ENCODE data around the gene FANCD2. TPM values are rescaled to one million over a fixed set of nuclear protein-coding genes. Genes with fewer than 3 reads are reported as not detected.

FANCD2 gene
- polyA plus RNA-seq, 3 donors, result 1.3 to 11.6 (median 2.4) TPM

- intact Hi-C loops (cut with micrococcal nuclease), result no loop called here
- peaks cover 0 to 8% of the 10 kb centered on the region in 2 donors for H3K36me3 ChIP-seq (replicated peaks in 1 of 2; ENCODE audit: control insufficient read depth in 1 of 2, insufficient read depth in 2 of 2, low read length in 2 of 2)
- peak overlapping the region; percentile 3 to 75 for H3K27ac ChIP-seq (ENCODE audit: low read depth in 1 of 2, low read length in 2 of 2)
- no peak for TF ChIP-seq CTCF (IDR thresholded peaks at IDR 0.05)
- no peaks in the 10 kb centered on the region for H4K20me1 ChIP-seq (ENCODE audit: insufficient read depth, low read length)
- peaks cover 15% of the 10 kb centered on the region for H3K4me1 Mint-ChIP-seq
- no peaks in the 10 kb centered on the region for H3K27me3 ChIP-seq (ENCODE audit: control insufficient read depth in 2 of 2, insufficient read depth in 2 of 2, low read length in 2 of 2)
- H3K9ac ChIP-seq (ENCODE audit: insufficient read depth, low read length, poor library complexity, severe bottlenecking), result peak overlapping the region; percentile 18
- H3K4me1 ChIP-seq (ENCODE audit: control insufficient read depth in 1 of 2, insufficient read depth in 2 of 2, low read length in 2 of 2), result peaks cover 10 to 13% of the 10 kb centered on the region in 2 donors
- H3K27ac Mint-ChIP-seq, result peak overlapping the region; percentile 64 to 91 (median 77)
- peak overlapping the region; percentile 53 to 74 for H3K4me3 Mint-ChIP-seq
- DNase-seq, result peak in 1 of 3 donors; percentile 9
- H3K9me3 Mint-ChIP-seq, result peaks cover 0 to 3% (median 0%) of the 10 kb centered on the region in 7 donors
- peaks cover 58% of the 10 kb centered on the region for H3K79me2 ChIP-seq (ENCODE audit: insufficient read depth, low read length)
- no peaks in the 10 kb centered on the region for H3K9me3 ChIP-seq (replicated peaks in 1 of 2; ENCODE audit: control insufficient read depth in 1 of 2, insufficient read depth in 1 of 2, low read length in 2 of 2)
- H3K4me2 ChIP-seq (replicated peaks; ENCODE audit: extremely low read depth, low read length, poor library complexity, severe bottlenecking), result peak overlapping the region; percentile 57
- 39% methylated on average over 4 of the region's 10 CpGs for WGBS (ENCODE audit: insufficient coverage)
- no peak overlapping the region for H2AFZ ChIP-seq (ENCODE audit: insufficient read depth, low read depth, low read length, poor library complexity, severe bottlenecking)
- H3K4me3 ChIP-seq (replicated peaks in 1 of 3; ENCODE audit: low read depth in 2 of 3, low read length in 3 of 3), result peak overlapping the region; percentile 7 to 44 (median 25)
- no peaks in the 10 kb centered on the region for H3K27me3 Mint-ChIP-seq (ENCODE audit: low read depth in 3 of 3)
- peaks cover 10 to 28% of the 10 kb centered on the region in 2 donors for H3K36me3 Mint-ChIP-seq
These were observed 32.0 kb upstream of the FANCD2 start for GRCh38 chr3:9994086-9994844.

- no peak overlapping the region for H3K4me2 ChIP-seq (replicated peaks; ENCODE audit: extremely low read depth, low read length, poor library complexity, severe bottlenecking)
- no peaks in the 10 kb centered on the region for H3K27me3 Mint-ChIP-seq (ENCODE audit: low read depth in 3 of 3)
- H3K4me3 Mint-ChIP-seq, result no peak overlapping the region
- no peak overlapping the region for H3K9ac ChIP-seq (ENCODE audit: insufficient read depth, low read length, poor library complexity, severe bottlenecking)
- peak overlapping the region in 1 of 7 donors; percentile 7 for H3K27ac Mint-ChIP-seq
- H3K27ac ChIP-seq (ENCODE audit: low read depth in 1 of 2, low read length in 2 of 2), result no peak overlapping the region
- H3K4me1 Mint-ChIP-seq, result peaks cover 3% of the 10 kb centered on the region
- H3K9me3 ChIP-seq (replicated peaks in 1 of 2; ENCODE audit: control insufficient read depth in 1 of 2, insufficient read depth in 1 of 2, low read length in 2 of 2), result no peaks in the 10 kb centered on the region
- H3K4me1 ChIP-seq (ENCODE audit: control insufficient read depth in 1 of 2, insufficient read depth in 2 of 2, low read length in 2 of 2), result no peaks in the 10 kb centered on the region
- peaks cover 16% of the 10 kb centered on the region for H3K79me2 ChIP-seq (ENCODE audit: insufficient read depth, low read length)
- H3K36me3 ChIP-seq (replicated peaks in 1 of 2; ENCODE audit: control insufficient read depth in 1 of 2, insufficient read depth in 2 of 2, low read length in 2 of 2), result peaks cover 4 to 36% of the 10 kb centered on the region in 2 donors
- intact Hi-C loops (cut with micrococcal nuclease), result no loop called here
- H3K4me3 ChIP-seq (replicated peaks in 1 of 3; ENCODE audit: low read depth in 2 of 3, low read length in 3 of 3), result no peak overlapping the region
- no peak for TF ChIP-seq CTCF (IDR thresholded peaks at IDR 0.05)
- H3K9me3 Mint-ChIP-seq, result peaks cover 0 to 3% (median 0%) of the 10 kb centered on the region in 7 donors
- no peak for DNase-seq
- peaks cover 25 to 39% of the 10 kb centered on the region in 2 donors for H3K36me3 Mint-ChIP-seq
- H2AFZ ChIP-seq (ENCODE audit: insufficient read depth, low read depth, low read length, poor library complexity, severe bottlenecking), result no peak overlapping the region
- no peaks in the 10 kb centered on the region for H4K20me1 ChIP-seq (ENCODE audit: insufficient read depth, low read length)
- H3K27me3 ChIP-seq (ENCODE audit: control insufficient read depth in 2 of 2, insufficient read depth in 2 of 2, low read length in 2 of 2), result no peaks in the 10 kb centered on the region
- no CpG with 5 or more reads among the region's 7 CpGs for WGBS (ENCODE audit: insufficient coverage)
These were observed 25.6 kb upstream of the FANCD2 start for GRCh38 chr3:10000686-10001085.
